Activated CD8-positive, alpha-beta memory T cell treated with anti-CD3 and anti-CD28 coated beads, Interleukin-2, amount 50 U/mL, for 1 hour (primary cell): ENCODE results near the gene MPDZ.
"Not testable (repeated sequence)": the region's sequence is repeated elsewhere in the genome, so short reads cannot be mapped to it uniquely, and the experiment has no call there.

Source experiments
- DNase-seq: peaks from one replicate; pipeline ENCODE4 v3.0.0-alpha.2; 2020; ENCODE audit errors: extremely low read depth

MPDZ gene

GRCh38 chr9:13264788-13265187, 14.7 kb downstream of the MPDZ start:
- no peak for DNase-seq

- DNase-seq, result no peak
Measured at GRCh38 chr9:13263511-13263910, 16.0 kb downstream of the MPDZ start.

- no peak for DNase-seq
Measured at GRCh38 chr9:13252852-13253251, 26.6 kb downstream of the MPDZ start.

- DNase-seq, result no peak
Measured at GRCh38 chr9:13244181-13244580, 35.3 kb downstream of the MPDZ start.

- no peak for DNase-seq
Measured at GRCh38 chr9:13241283-13241682, 38.2 kb downstream of the MPDZ start.

- no peak for DNase-seq
Measured at GRCh38 chr9:13239660-13240059, 39.8 kb downstream of the MPDZ start.

GRCh38 chr9:13239208-13239607, 40.3 kb downstream of the MPDZ start:
- no peak for DNase-seq

GRCh38 chr9:13234932-13235331, 44.6 kb downstream of the MPDZ start:
- DNase-seq, result no peak

- DNase-seq, result no peak
Measured at GRCh38 chr9:13228431-13228830, 51.1 kb downstream of the MPDZ start.

- no peak for DNase-seq
Measured at GRCh38 chr9:13224366-13224765, 55.1 kb downstream of the MPDZ start.

- DNase-seq, result not testable (repeated sequence)
Measured at GRCh38 chr9:13222733-13223132, 56.8 kb downstream of the MPDZ start.

GRCh38 chr9:13221741-13222140, 57.8 kb downstream of the MPDZ start:
- no peak for DNase-seq

GRCh38 chr9:13220837-13221236, 58.7 kb downstream of the MPDZ start:
- DNase-seq, result no peak

GRCh38 chr9:13215791-13216554, 63.5 kb downstream of the MPDZ start:
- DNase-seq, result no peak

- DNase-seq, result no peak
Measured at GRCh38 chr9:13213998-13214397, 65.5 kb downstream of the MPDZ start.

- no peak for DNase-seq
Measured at GRCh38 chr9:13213337-13213736, 66.2 kb downstream of the MPDZ start.

GRCh38 chr9:13210306-13210705, 69.2 kb downstream of the MPDZ start:
- DNase-seq, result no peak

GRCh38 chr9:13209498-13209897, 70.0 kb downstream of the MPDZ start:
- no peak for DNase-seq

GRCh38 chr9:13205824-13206223, 73.7 kb downstream of the MPDZ start:
- DNase-seq, result no peak

- DNase-seq, result no peak
Measured at GRCh38 chr9:13190040-13190439, 89.5 kb downstream of the MPDZ start.

GRCh38 chr9:13189362-13189761, 90.1 kb downstream of the MPDZ start:
- DNase-seq, result no peak

- no peak for DNase-seq
Measured at GRCh38 chr9:13186774-13187173, 92.7 kb downstream of the MPDZ start.

- DNase-seq, result no peak
Measured at GRCh38 chr9:13186091-13186490, 93.4 kb downstream of the MPDZ start.

- DNase-seq, result no peak
Measured at GRCh38 chr9:13181652-13182051, 97.8 kb downstream of the MPDZ start.
